Measurements from ENCODE around the gene COMMD1.
"Not testable (repeated sequence)": the region's sequence is repeated elsewhere in the genome, so short reads cannot be mapped to it uniquely, and the experiment has no call there.

The COMMD1 gene

GRCh38 chr2:62118160-62118559 is 212.7 kb downstream of the COMMD1 start:
- DNase-seq, result no peak
- H2BK12ac ChIP-seq (ENCODE audit: low read length in 2 of 2), result no peak overlapping the region
- H4K8ac ChIP-seq (ENCODE audit: low read length), result no peak overlapping the region
- H2BK15ac ChIP-seq (ENCODE audit: low read depth, poor library complexity, severe bottlenecking), result no peak overlapping the region
- H3K4me1 ChIP-seq (ENCODE audit: control insufficient read depth, insufficient read depth, low read depth, low read length), result peaks cover 2% of the 10 kb centered on the region
- H2BK5ac ChIP-seq (ENCODE audit: low read depth, low read length, poor library complexity, severe bottlenecking), result no peak overlapping the region
- no peak overlapping the region for H3K27ac ChIP-seq (ENCODE audit: low read length, poor library complexity, severe bottlenecking)
- peaks cover 3% of the 10 kb centered on the region for H3K79me1 ChIP-seq (replicated peaks; ENCODE audit: low read length, poor library complexity, severe bottlenecking)
- no peak overlapping the region for H3K4me3 ChIP-seq (ENCODE audit: insufficient read depth in 1 of 2, low read depth in 1 of 2, low read length in 2 of 2)
- H3K4ac ChIP-seq (ENCODE audit: low read depth in 1 of 2, low read length in 2 of 2), result no peak overlapping the region
- no peak overlapping the region for H3K4me2 ChIP-seq (ENCODE audit: low read length, poor library complexity, severe bottlenecking)
- no peak overlapping the region for H3K14ac ChIP-seq (ENCODE audit: low read length in 2 of 2)
- H3K9ac ChIP-seq (ENCODE audit: low read length), result no peak overlapping the region
- H4K91ac ChIP-seq (ENCODE audit: low read length), result no peak overlapping the region
- H3K18ac ChIP-seq (ENCODE audit: low read depth in 1 of 2, low read length in 2 of 2), result no peak overlapping the region
- H2BK120ac ChIP-seq (ENCODE audit: low read depth, low read length), result no peak overlapping the region
- H3K23ac ChIP-seq (ENCODE audit: low read length in 2 of 2), result no peak overlapping the region
- no peaks in the 10 kb centered on the region for H3K27me3 ChIP-seq (ENCODE audit: control insufficient read depth in 1 of 2, insufficient read depth in 1 of 2, low read length in 2 of 2)
- H2AK5ac ChIP-seq (ENCODE audit: low read length, severe bottlenecking), result no peak overlapping the region
- H3K9me3 ChIP-seq (ENCODE audit: control insufficient read depth, low read length), result no peaks in the 10 kb centered on the region
- H3K36me3 ChIP-seq (ENCODE audit: control insufficient read depth in 1 of 2, insufficient read depth in 2 of 2, low read depth in 1 of 2, low read length in 2 of 2), result no peaks in the 10 kb centered on the region
- H2AFZ ChIP-seq (ENCODE audit: low read depth, low read length), result no peak overlapping the region

- H3K4ac ChIP-seq (ENCODE audit: low read depth in 1 of 2, low read length in 2 of 2), result no peak overlapping the region
- H2AK5ac ChIP-seq (ENCODE audit: low read length, severe bottlenecking), result no peak overlapping the region
- H3K4me2 ChIP-seq (ENCODE audit: low read length, poor library complexity, severe bottlenecking), result no peak overlapping the region
- H2BK5ac ChIP-seq (ENCODE audit: low read depth, low read length, poor library complexity, severe bottlenecking), result no peak overlapping the region
- no peaks in the 10 kb centered on the region for H3K36me3 ChIP-seq (ENCODE audit: control insufficient read depth in 1 of 2, insufficient read depth in 2 of 2, low read depth in 1 of 2, low read length in 2 of 2)
- H4K8ac ChIP-seq (ENCODE audit: low read length), result no peak overlapping the region
- no peak overlapping the region for H3K23ac ChIP-seq (ENCODE audit: low read length in 2 of 2)
- H3K27ac ChIP-seq (ENCODE audit: low read length, poor library complexity, severe bottlenecking), result no peak overlapping the region
- no peaks in the 10 kb centered on the region for H3K27me3 ChIP-seq (ENCODE audit: control insufficient read depth in 1 of 2, insufficient read depth in 1 of 2, low read length in 2 of 2)
- H2AFZ ChIP-seq (ENCODE audit: low read depth, low read length), result no peak overlapping the region
- no peak overlapping the region for H3K14ac ChIP-seq (ENCODE audit: low read length in 2 of 2)
- H2BK12ac ChIP-seq (ENCODE audit: low read length in 2 of 2), result no peak overlapping the region
- peaks cover 2% of the 10 kb centered on the region for H3K79me1 ChIP-seq (replicated peaks; ENCODE audit: low read length, poor library complexity, severe bottlenecking)
- no peak overlapping the region for H4K91ac ChIP-seq (ENCODE audit: low read length)
- H3K4me3 ChIP-seq (ENCODE audit: insufficient read depth in 1 of 2, low read depth in 1 of 2, low read length in 2 of 2), result no peak overlapping the region
- no peak for DNase-seq
- H3K9me3 ChIP-seq (ENCODE audit: control insufficient read depth, low read length), result no peaks in the 10 kb centered on the region
- H2BK15ac ChIP-seq (ENCODE audit: low read depth, poor library complexity, severe bottlenecking), result no peak overlapping the region
- peaks cover 2% of the 10 kb centered on the region for H3K4me1 ChIP-seq (ENCODE audit: control insufficient read depth, insufficient read depth, low read depth, low read length)
- no peak overlapping the region for H3K18ac ChIP-seq (ENCODE audit: low read depth in 1 of 2, low read length in 2 of 2)
- H3K9ac ChIP-seq (ENCODE audit: low read length), result no peak overlapping the region
- H2BK120ac ChIP-seq (ENCODE audit: low read depth, low read length), result no peak overlapping the region
Measured at GRCh38 chr2:62119311-62119974, 214.0 kb downstream of the COMMD1 start.

GRCh38 chr2:62126239-62126638 is 220.8 kb downstream of the COMMD1 start:
- WGBS, result no CpG with 5 or more reads among the region's 2 CpGs
- not testable (repeated sequence) for H3K9ac ChIP-seq (ENCODE audit: low read length); H3K4me3 ChIP-seq (ENCODE audit: insufficient read depth in 1 of 2, low read depth in 1 of 2, low read length in 2 of 2)

GRCh38 chr2:62133320-62133823 is 227.9 kb downstream of the COMMD1 start:
- Histone ChIP-seq H3K18ac (ENCODE audit: low read depth in 1 of 2, low read length in 2 of 2) (no peak overlapping the region), H3K27me3 (ENCODE audit: control insufficient read depth in 1 of 2, insufficient read depth in 1 of 2, low read length in 2 of 2) (no peaks in the 10 kb centered on the region), H3K23ac (ENCODE audit: low read length in 2 of 2) (no peak overlapping the region), H3K9ac (ENCODE audit: low read length) (no peak overlapping the region), H3K14ac (ENCODE audit: low read length in 2 of 2) (no peak overlapping the region), H3K79me1 (replicated peaks; ENCODE audit: low read length, poor library complexity, severe bottlenecking) (no peaks in the 10 kb centered on the region), H3K4me3 (ENCODE audit: insufficient read depth in 1 of 2, low read depth in 1 of 2, low read length in 2 of 2) (no peak overlapping the region), H4K8ac (ENCODE audit: low read length) (no peak overlapping the region), H3K4me2 (ENCODE audit: low read length, poor library complexity, severe bottlenecking) (no peak overlapping the region), H2BK5ac (ENCODE audit: low read depth, low read length, poor library complexity, severe bottlenecking) (no peak overlapping the region), H4K91ac (ENCODE audit: low read length) (no peak overlapping the region), H3K9me3 (ENCODE audit: control insufficient read depth, low read length) (no peaks in the 10 kb centered on the region), H3K4me1 (ENCODE audit: control insufficient read depth, insufficient read depth, low read depth, low read length) (no peaks in the 10 kb centered on the region), H2BK15ac (ENCODE audit: low read depth, poor library complexity, severe bottlenecking) (no peak overlapping the region), H2BK120ac (ENCODE audit: low read depth, low read length) (no peak overlapping the region), H2AK5ac (ENCODE audit: low read length, severe bottlenecking) (no peak overlapping the region), H3K27ac (ENCODE audit: low read length, poor library complexity, severe bottlenecking) (no peak overlapping the region), H3K36me3 (ENCODE audit: control insufficient read depth in 1 of 2, insufficient read depth in 2 of 2, low read depth in 1 of 2, low read length in 2 of 2) (no peaks in the 10 kb centered on the region), H2AFZ (ENCODE audit: low read depth, low read length) (no peak overlapping the region), H2BK12ac (ENCODE audit: low read length in 2 of 2) (no peak overlapping the region), H3K4ac (ENCODE audit: low read depth in 1 of 2, low read length in 2 of 2) (no peak overlapping the region)
- no CpG with 5 or more reads among the region's 2 CpGs for WGBS
- DNase-seq, result no peak

More at GRCh38 chr2:62126239-62126638, 220.8 kb downstream of the COMMD1 start:
- not testable (repeated sequence) for H2AK5ac ChIP-seq (ENCODE audit: low read length, severe bottlenecking); H3K4me1 ChIP-seq (ENCODE audit: control insufficient read depth, insufficient read depth, low read depth, low read length); H2BK5ac ChIP-seq (ENCODE audit: low read depth, low read length, poor library complexity, severe bottlenecking); DNase-seq; H3K27ac ChIP-seq (ENCODE audit: low read length, poor library complexity, severe bottlenecking); H3K9me3 ChIP-seq (ENCODE audit: control insufficient read depth, low read length); H3K14ac ChIP-seq (ENCODE audit: low read length in 2 of 2); H2BK15ac ChIP-seq (ENCODE audit: low read depth, poor library complexity, severe bottlenecking); H3K4me2 ChIP-seq (ENCODE audit: low read length, poor library complexity, severe bottlenecking); H3K79me1 ChIP-seq (replicated peaks; ENCODE audit: low read length, poor library complexity, severe bottlenecking); H3K4ac ChIP-seq (ENCODE audit: low read depth in 1 of 2, low read length in 2 of 2); H2BK12ac ChIP-seq (ENCODE audit: low read length in 2 of 2); H3K23ac ChIP-seq (ENCODE audit: low read length in 2 of 2); H4K91ac ChIP-seq (ENCODE audit: low read length); H3K36me3 ChIP-seq (ENCODE audit: control insufficient read depth in 1 of 2, insufficient read depth in 2 of 2, low read depth in 1 of 2, low read length in 2 of 2); H2BK120ac ChIP-seq (ENCODE audit: low read depth, low read length); H4K8ac ChIP-seq (ENCODE audit: low read length); H3K18ac ChIP-seq (ENCODE audit: low read depth in 1 of 2, low read length in 2 of 2); H3K27me3 ChIP-seq (ENCODE audit: control insufficient read depth in 1 of 2, insufficient read depth in 1 of 2, low read length in 2 of 2); H2AFZ ChIP-seq (ENCODE audit: low read depth, low read length)

Measured in mesenchymal stem cell (in vitro differentiated cells and primary cell).